Testis (tissue), 5 donors: ENCODE measurements around the gene FTSJ3. TPM values are rescaled to one million over a fixed set of nuclear protein-coding genes. Genes with fewer than 3 reads are reported as not detected.
"Not testable (repeated sequence)": the region's sequence is repeated elsewhere in the genome, so short reads cannot be mapped to it uniquely, and the experiment has no call there.

ENCODE experiments used
- DNase-seq: peaks from one replicate; pipeline ENCODE4 v3.0.0-alpha.2; 2019
- H3K27ac ChIP-seq, 2 donors: fragments of 200-600 bp; sonication (generic); one replicate each; pipeline ENCODE4 v1.5.1; 2019
- H3K27me3 ChIP-seq: fragments of 200-600 bp; sonication (generic); one replicate; pipeline ENCODE4 v1.5.1; 2019
- H3K36me3 ChIP-seq: fragments of 200-600 bp; sonication (generic); one replicate; pipeline ENCODE4 v1.5.1; 2017; ENCODE audit warnings: low read depth; ENCODE audit errors: missing control alignments
- H3K4me1 ChIP-seq: fragments of 200-600 bp; sonication (generic); one replicate; pipeline ENCODE4 v1.5.1; 2019
- H3K4me3 ChIP-seq, 2 donors: fragments of 200-600 bp; sonication (generic); one replicate each; pipeline ENCODE4 v1.5.1; 2017 to 2019
- H3K9me3 ChIP-seq: fragments of 200-600 bp; sonication (generic); one replicate; pipeline ENCODE4 v1.5.1; 2017
- CTCF ChIP-seq, 3 experiments: fragments of 450-650 bp in 2 of 3; fragments of 200-600 bp in 1 of 3; sonication (generic) in 1 of 3; IDR thresholded peaks; one replicate each; pipeline ENCODE4 v1.5.1; 2016 to 2019; ENCODE audit warnings: antibody characterized with exemption in 3 of 3, mild to moderate bottlenecking in 2 of 3, moderate library complexity in 1 of 3
- POLR2A ChIP-seq: fragments of 450-650 bp; IDR thresholded peaks from one replicate; pipeline ENCODE4 v1.6.1; 2017; ENCODE audit warnings: antibody characterized with exemption, mild to moderate bottlenecking, moderate library complexity
- WGBS, 2 donors: methylation state at CpG; one replicate each; pipeline ENCODE4 v1.1.5; 2018; 5-methylcytosine and 5-hydroxymethylcytosine counted together
- intact Hi-C: fragments of 100-400 bp; cut with DNase I; formaldehyde crosslinking; loops from one replicate; pipeline ENCODE4 v1.15.1; 2023; ENCODE audit warnings: low total_unique reads
- long read RNA-seq, 2 donors: transcript quantifications; one replicate each; lab custom pipeline, GENCODE V29; 2026
- polyA plus RNA-seq: library from polyadenylated mRNA; stranded (reverse); fragments of 350-450 nt; fragmentation: Illumina TruSeq; extraction: RNeasy Lipid Tissue Mini Kit (QIAGEN cat#74804); gene quantifications from one replicate; pipeline ENCODE4 v1.2.3, GENCODE V29; 2014; ENCODE audit warnings: low read depth, low replicate concordance; ENCODE audit not compliant: insufficient read depth
- total RNA-seq, 2 donors: library from RNA; depleted of rRNA; stranded (reverse); fragments of >200 nt; gene quantifications; one replicate each; pipeline ENCODE4 v1.2.3, GENCODE V29; 2016

FTSJ3 gene, protein sequence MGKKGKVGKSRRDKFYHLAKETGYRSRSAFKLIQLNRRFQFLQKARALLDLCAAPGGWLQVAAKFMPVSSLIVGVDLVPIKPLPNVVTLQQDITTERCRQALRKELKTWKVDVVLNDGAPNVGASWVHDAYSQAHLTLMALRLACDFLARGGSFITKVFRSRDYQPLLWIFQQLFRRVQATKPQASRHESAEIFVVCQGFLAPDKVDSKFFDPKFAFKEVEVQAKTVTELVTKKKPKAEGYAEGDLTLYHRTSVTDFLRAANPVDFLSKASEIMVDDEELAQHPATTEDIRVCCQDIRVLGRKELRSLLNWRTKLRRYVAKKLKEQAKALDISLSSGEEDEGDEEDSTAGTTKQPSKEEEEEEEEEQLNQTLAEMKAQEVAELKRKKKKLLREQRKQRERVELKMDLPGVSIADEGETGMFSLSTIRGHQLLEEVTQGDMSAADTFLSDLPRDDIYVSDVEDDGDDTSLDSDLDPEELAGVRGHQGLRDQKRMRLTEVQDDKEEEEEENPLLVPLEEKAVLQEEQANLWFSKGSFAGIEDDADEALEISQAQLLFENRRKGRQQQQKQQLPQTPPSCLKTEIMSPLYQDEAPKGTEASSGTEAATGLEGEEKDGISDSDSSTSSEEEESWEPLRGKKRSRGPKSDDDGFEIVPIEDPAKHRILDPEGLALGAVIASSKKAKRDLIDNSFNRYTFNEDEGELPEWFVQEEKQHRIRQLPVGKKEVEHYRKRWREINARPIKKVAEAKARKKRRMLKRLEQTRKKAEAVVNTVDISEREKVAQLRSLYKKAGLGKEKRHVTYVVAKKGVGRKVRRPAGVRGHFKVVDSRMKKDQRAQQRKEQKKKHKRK
- total RNA-seq, result 10 to 100 TPM; 47.2 to 59.7 TPM
- 39.9 TPM for polyA plus RNA-seq
- long read RNA-seq, donor 1, partial matches to known transcripts, result 283 of 297 reads
- long read RNA-seq, donor 1, other reads (novel, unspliced or antisense), result 13 of 297 reads
- long read RNA-seq, donor 2, partial matches to known transcripts, result 114 of 120 reads
- long read RNA-seq, donor 2, other reads (novel, unspliced or antisense), result 5 of 120 reads

- no peak for TF ChIP-seq POLR2A
- peak in 2 of 3 experiments; percentile 24 to 27 for TF ChIP-seq CTCF (IDR thresholded peaks at IDR 0.05)
- Histone ChIP-seq H3K4me1 (peaks cover 8% of the 10 kb centered on the region), H3K27ac (peak within 1 kb of the TSS; percentile 93 to 96), H3K9me3 (no peaks in the 10 kb centered on the region), H3K36me3 (no peaks in the 10 kb centered on the region), H3K27me3 (no peaks in the 10 kb centered on the region), H3K4me3 (peak within 1 kb of the TSS; percentile 84 to 94)
- DNase-seq, result peak; percentile 99
- intact Hi-C loops, result loop anchor here (10.0 kb wide), 1 partner anchor 52 kb away; the partner anchor contains the start of genes CCDC47 and DDX42
- 0 to 1% methylated on average over 40 to 58 of the region's 58 CpGs for WGBS, 2 donors
These were observed at the start of gene FTSJ3, which contains the start of gene PSMC5 for GRCh38 chr17:63827002-63827800. FTSJ3 (minus strand) TSS chr17:63827663; CDS start chr17:63826902, 761 bp downstream. PSMC5 (plus strand) TSS chr17:63827431; CDS start chr17:63827491, 60 bp downstream.

DNA sequence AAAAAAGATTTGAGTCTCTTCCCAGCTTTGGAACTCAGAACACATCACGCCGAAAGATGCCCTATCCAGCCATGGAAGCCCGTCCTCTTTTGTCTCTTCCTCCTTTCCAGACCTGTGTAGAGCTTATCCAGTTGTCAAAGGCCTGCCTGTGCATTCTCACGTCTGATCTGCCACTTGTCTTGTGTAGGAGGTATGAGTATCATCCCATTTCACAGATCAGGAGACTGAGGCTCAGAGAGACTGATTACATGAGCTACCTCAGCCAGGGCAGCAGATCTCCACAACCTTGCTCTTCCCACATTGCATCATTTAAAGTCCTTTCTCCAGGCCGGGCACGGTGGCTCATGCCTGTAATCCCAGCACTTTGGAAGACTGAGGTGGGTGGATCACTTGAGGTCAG lies 47.2 kb upstream of the FTSJ3 start:
- H3K27me3 ChIP-seq, intact Hi-C loops, H3K4me3 ChIP-seq, H3K4me1 ChIP-seq, H3K9me3 ChIP-seq, H3K27ac ChIP-seq, DNase-seq, H3K36me3 ChIP-seq: not testable (repeated sequence)
- WGBS, 2 donors, result 68 to 77% methylated on average over 6 of the region's 6 CpGs

DNA sequence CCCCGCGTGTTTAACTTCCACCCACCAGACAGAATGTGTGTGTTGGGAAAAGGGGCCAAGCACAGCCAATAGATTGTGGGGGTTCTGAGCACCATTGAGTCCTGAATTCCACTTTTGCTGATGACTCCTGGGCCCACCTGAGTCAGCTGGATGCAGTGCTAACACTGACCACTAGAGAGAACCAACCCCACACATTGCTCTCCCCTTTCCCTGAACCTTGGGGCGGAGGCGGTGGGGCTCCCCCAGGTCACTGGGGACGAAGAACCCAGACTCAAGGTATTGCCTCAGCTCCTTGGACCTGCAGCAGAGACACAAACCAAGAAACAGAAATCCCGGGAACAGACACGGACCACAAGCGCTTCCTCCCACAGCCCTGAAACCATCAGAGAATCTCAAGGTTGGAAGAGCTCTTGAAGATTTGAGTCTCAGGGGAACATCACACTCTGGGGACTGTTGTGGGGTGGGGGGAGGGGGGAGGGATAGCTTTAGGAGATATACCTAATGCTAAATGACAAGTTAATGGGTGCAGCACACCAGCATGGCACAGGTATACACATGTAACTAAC lies 46.7 kb upstream of the FTSJ3 start:
- intact Hi-C loops, H3K9me3 ChIP-seq, H3K4me1 ChIP-seq, H3K27ac ChIP-seq, H3K4me3 ChIP-seq, H3K27me3 ChIP-seq, DNase-seq, H3K36me3 ChIP-seq: not testable (repeated sequence)
- 77 to 86% methylated on average over 5 to 6 of the region's 8 CpGs for WGBS, 2 donors

DNA sequence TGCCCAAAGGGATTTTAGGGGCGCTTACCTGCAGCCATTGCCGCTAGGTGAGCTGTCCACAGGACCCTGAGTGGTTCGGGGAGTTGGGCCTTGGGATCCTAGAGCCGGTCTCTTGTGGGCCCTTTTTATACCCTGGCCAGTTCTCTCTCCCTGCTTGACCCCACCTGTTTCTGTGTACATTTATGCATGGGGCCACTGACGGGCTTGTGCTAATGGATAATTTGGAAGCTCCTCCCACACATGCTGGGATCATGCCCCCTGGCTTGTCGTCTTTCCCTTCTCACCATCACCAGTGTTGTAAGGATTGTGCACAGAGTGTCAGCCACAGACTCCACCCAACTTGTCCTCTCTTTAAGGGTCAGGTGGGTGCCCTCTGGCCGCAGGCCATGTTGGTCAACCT lies 46.1 kb upstream of the FTSJ3 start, which contains the start of gene CSH2:
TSS of gene CSH2 (minus strand) at position 101 of the 400 bp plus-strand sequence. CDS start at position 38, 63 bp downstream.
- intact Hi-C loops, H3K4me3 ChIP-seq, H3K9me3 ChIP-seq, H3K27ac ChIP-seq, H3K27me3 ChIP-seq, H3K4me1 ChIP-seq, DNase-seq, H3K36me3 ChIP-seq: not testable (repeated sequence)
- 79% methylated on average over 5 of the region's 7 CpGs; no CpG with 5 or more reads in 1 of the 2 donors for WGBS, 2 donors

DNA sequence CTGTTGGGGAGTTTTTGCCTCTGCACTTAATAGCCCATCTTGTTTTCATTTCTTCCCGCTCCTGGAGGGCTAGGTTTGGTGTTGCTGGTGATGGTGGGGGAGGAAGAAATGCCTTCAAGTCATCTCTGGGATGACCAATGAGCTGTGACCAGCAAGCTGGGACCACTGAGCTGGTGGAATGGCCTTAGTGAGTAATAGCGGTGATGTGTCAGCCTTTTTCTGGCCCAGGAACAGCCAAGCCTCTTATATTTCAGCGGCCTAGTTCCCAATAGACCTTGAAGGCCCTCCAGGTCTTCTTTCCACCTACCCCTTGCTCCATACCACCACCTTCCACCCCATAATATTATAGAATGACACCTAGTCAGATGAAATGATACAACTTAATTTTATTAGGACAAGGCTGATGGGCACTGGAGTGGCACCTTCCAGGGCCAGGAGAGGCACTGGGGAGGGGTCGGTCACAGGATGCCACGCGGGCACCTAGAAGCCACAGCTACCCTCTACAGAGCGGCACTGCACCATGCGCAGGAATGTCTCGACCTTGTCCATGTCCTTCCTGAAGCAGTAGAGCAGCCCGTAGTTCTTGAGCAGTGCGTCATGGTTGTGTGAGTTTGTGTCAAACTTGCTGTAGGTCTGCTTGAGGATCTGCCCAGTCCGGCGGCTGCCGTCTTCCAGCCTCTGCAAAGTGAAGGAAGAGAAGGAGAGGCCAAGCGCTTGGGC lies 44.3 kb upstream of the FTSJ3 start:
- WGBS, 2 donors, result 93% methylated on average over 15 of the region's 15 CpGs
- H3K9me3 ChIP-seq, result not testable (repeated sequence)

GRCh38 chr17:63870292-63870665 lies 42.8 kb upstream of the FTSJ3 start:
- H3K27ac ChIP-seq, intact Hi-C loops, DNase-seq, H3K9me3 ChIP-seq, H3K27me3 ChIP-seq, H3K36me3 ChIP-seq, H3K4me3 ChIP-seq, H3K4me1 ChIP-seq: not testable (repeated sequence)
- WGBS, 2 donors, result 80 to 88% methylated on average over 4 of the region's 4 CpGs

More for the DNA sequence above, 44.3 kb upstream of the FTSJ3 start:
- H3K27ac ChIP-seq, intact Hi-C loops, DNase-seq, H3K36me3 ChIP-seq, H3K27me3 ChIP-seq, H3K4me1 ChIP-seq, H3K4me3 ChIP-seq: not testable (repeated sequence)
